ENCODE data around the gene PRSS2.
"Not testable (repeated sequence)": the region's sequence is repeated elsewhere in the genome, so short reads cannot be mapped to it uniquely, and the experiment has no call there.

Gene PRSS2

GRCh38 chr7:142762104-142762503, 8.7 kb upstream of the PRSS2 start:
- TF ChIP-seq CTCF (IDR thresholded peaks at IDR 0.05; ENCODE audit: low read depth, low read length, missing control alignments) = no peak
- DNase-seq (ENCODE audit: low read depth) = no peak
- no peak overlapping the region for H3K4me3 ChIP-seq (ENCODE audit: low read depth, low read length)

- DNase-seq (ENCODE audit: low read depth) = no peak
- TF ChIP-seq CTCF (IDR thresholded peaks at IDR 0.05; ENCODE audit: low read depth, low read length, missing control alignments) = no peak
Measured at GRCh38 chr7:142767451-142767850, 3.3 kb upstream of the PRSS2 start.

GRCh38 chr7:142767861-142768260, 2.9 kb upstream of the PRSS2 start:
- DNase-seq (ENCODE audit: low read depth) = no peak
- no peak for TF ChIP-seq CTCF (IDR thresholded peaks at IDR 0.05; ENCODE audit: low read depth, low read length, missing control alignments)
- no peak overlapping the region for H3K4me3 ChIP-seq (ENCODE audit: low read depth, low read length)

More at GRCh38 chr7:142767451-142767850, 3.3 kb upstream of the PRSS2 start:
- no peak overlapping the region for H3K4me3 ChIP-seq (ENCODE audit: low read depth, low read length)

GRCh38 chr7:142768885-142769284, 1.9 kb upstream of the PRSS2 start:
- H3K4me3 ChIP-seq (ENCODE audit: low read depth, low read length); DNase-seq (ENCODE audit: low read depth): not testable (repeated sequence)

GRCh38 chr7:142771353-142771723, 568 bp downstream of the PRSS2 start:
- peak; percentile 35 for DNase-seq (ENCODE audit: low read depth)
- H3K4me3 ChIP-seq (ENCODE audit: low read depth, low read length) = no peak overlapping the region
- no peak for TF ChIP-seq CTCF (IDR thresholded peaks at IDR 0.05; ENCODE audit: low read depth, low read length, missing control alignments)

- no peak for DNase-seq (ENCODE audit: low read depth)
- no peak overlapping the region for H3K4me3 ChIP-seq (ENCODE audit: low read depth, low read length)
- TF ChIP-seq CTCF (IDR thresholded peaks at IDR 0.05; ENCODE audit: low read depth, low read length, missing control alignments) = no peak
Measured at GRCh38 chr7:142772051-142772450, 1.3 kb downstream of the PRSS2 start.

GRCh38 chr7:142772673-142773072, 1.9 kb downstream of the PRSS2 start:
- TF ChIP-seq CTCF (IDR thresholded peaks at IDR 0.05; ENCODE audit: low read depth, low read length, missing control alignments) = no peak

GRCh38 chr7:142773230-142773629, 2.5 kb downstream of the PRSS2 start:
- DNase-seq (ENCODE audit: low read depth) = no peak
- no peak overlapping the region for H3K4me3 ChIP-seq (ENCODE audit: low read depth, low read length)
- TF ChIP-seq CTCF (IDR thresholded peaks at IDR 0.05; ENCODE audit: low read depth, low read length, missing control alignments) = no peak

More at GRCh38 chr7:142772673-142773072, 1.9 kb downstream of the PRSS2 start:
- no peak for DNase-seq (ENCODE audit: low read depth)
- no peak overlapping the region for H3K4me3 ChIP-seq (ENCODE audit: low read depth, low read length)

Measured in GM12864 (cell line).